Effector CD8-positive, alpha-beta T cell (primary cell): Measurements from ENCODE around the gene KCTD16.

Experiments used
- DNase-seq: peaks from one replicate; lab custom pipeline; 2025; lab: John Stamatoyannopoulos, UW

KCTD16 gene

GRCh38 chr5:144333336-144333920 is 162.8 kb downstream of the KCTD16 start:
- DNase-seq: no peak

GRCh38 chr5:144335561-144335960 is 164.9 kb downstream of the KCTD16 start:
- no peak for DNase-seq

GRCh38 chr5:144336191-144336961 is 165.7 kb downstream of the KCTD16 start:
- DNase-seq: no peak

GRCh38 chr5:144352330-144352729 is 181.7 kb downstream of the KCTD16 start:
- DNase-seq: no peak

- no peak for DNase-seq
These were observed 182.2 kb downstream of the KCTD16 start for GRCh38 chr5:144352732-144353317.

- DNase-seq: no peak
These were observed 185.8 kb downstream of the KCTD16 start for GRCh38 chr5:144356489-144356888.

GRCh38 chr5:144361406-144361805 is 190.7 kb downstream of the KCTD16 start:
- DNase-seq: no peak

- DNase-seq: no peak
These were observed 195.2 kb downstream of the KCTD16 start for GRCh38 chr5:144365885-144366284.

GRCh38 chr5:144367991-144368390 is 197.3 kb downstream of the KCTD16 start:
- DNase-seq: no peak

GRCh38 chr5:144368556-144368955 is 197.9 kb downstream of the KCTD16 start:
- no peak for DNase-seq

- no peak for DNase-seq
These were observed 198.3 kb downstream of the KCTD16 start for GRCh38 chr5:144369006-144369405.

GRCh38 chr5:144370273-144370672 is 199.6 kb downstream of the KCTD16 start:
- DNase-seq: no peak

- no peak for DNase-seq
These were observed 204.0 kb downstream of the KCTD16 start for GRCh38 chr5:144374637-144375036.

GRCh38 chr5:144377207-144377606 is 206.5 kb downstream of the KCTD16 start:
- no peak for DNase-seq

- DNase-seq: no peak
These were observed 208.0 kb downstream of the KCTD16 start for GRCh38 chr5:144378681-144379080.

GRCh38 chr5:144385597-144385996 is 214.9 kb downstream of the KCTD16 start:
- DNase-seq: no peak

- DNase-seq: no peak
These were observed 215.6 kb downstream of the KCTD16 start for GRCh38 chr5:144386315-144386714.

- no peak for DNase-seq
These were observed 219.5 kb downstream of the KCTD16 start for GRCh38 chr5:144390133-144390532.

- no peak for DNase-seq
These were observed 220.4 kb downstream of the KCTD16 start for GRCh38 chr5:144391044-144391443.

GRCh38 chr5:144393641-144394435 is 223.2 kb downstream of the KCTD16 start:
- DNase-seq: no peak

- no peak for DNase-seq
These were observed 225.0 kb downstream of the KCTD16 start for GRCh38 chr5:144395704-144396103.

- no peak for DNase-seq
These were observed 232.4 kb downstream of the KCTD16 start for GRCh38 chr5:144403058-144403457.
